ENCODE results near the gene LRMDA. TPM values are rescaled to one million over a fixed set of nuclear protein-coding genes. Genes with fewer than 3 reads are reported as not detected.

LRMDA gene
- total RNA-seq, 1 donor from 2014 or later, result 2.1 TPM

GRCh38 chr10:75623310-75624093, 192.1 kb downstream of the LRMDA start:
- Mint-ChIP-seq H3K36me3 (ENCODE audit: unreplicated experiment) (no peaks in the 10 kb centered on the region), H3K9me3 (ENCODE audit: unreplicated experiment) (no peaks in the 10 kb centered on the region), H3K27me3 (ENCODE audit: unreplicated experiment) (peaks cover 2% of the 10 kb centered on the region), H3K4me3 (ENCODE audit: unreplicated experiment) (no peak overlapping the region), H3K27ac (ENCODE audit: unreplicated experiment) (no peak overlapping the region), H3K4me1 (ENCODE audit: low read depth, unreplicated experiment) (peaks cover 15% of the 10 kb centered on the region)
- TF ChIP-seq CTCF (IDR thresholded peaks at IDR 0.05; ENCODE audit: partially characterized antibody, unreplicated experiment), result no peak
- no peak for DNase-seq

GRCh38 chr10:75624638-75625037, 193.2 kb downstream of the LRMDA start:
- H3K27me3 Mint-ChIP-seq (ENCODE audit: unreplicated experiment), result peaks cover 2% of the 10 kb centered on the region
- H3K27ac Mint-ChIP-seq (ENCODE audit: unreplicated experiment), result no peak overlapping the region
- no peaks in the 10 kb centered on the region for H3K36me3 Mint-ChIP-seq (ENCODE audit: unreplicated experiment)
- peaks cover 15% of the 10 kb centered on the region for H3K4me1 Mint-ChIP-seq (ENCODE audit: low read depth, unreplicated experiment)
- TF ChIP-seq CTCF (IDR thresholded peaks at IDR 0.05; ENCODE audit: partially characterized antibody, unreplicated experiment), result no peak
- no peaks in the 10 kb centered on the region for H3K9me3 Mint-ChIP-seq (ENCODE audit: unreplicated experiment)
- no peak overlapping the region for H3K4me3 Mint-ChIP-seq (ENCODE audit: unreplicated experiment)
- DNase-seq, result no peak

GRCh38 chr10:75630746-75631145, 199.3 kb downstream of the LRMDA start:
- H3K27ac Mint-ChIP-seq (ENCODE audit: unreplicated experiment), result no peak overlapping the region
- no peaks in the 10 kb centered on the region for H3K9me3 Mint-ChIP-seq (ENCODE audit: unreplicated experiment)
- H3K27me3 Mint-ChIP-seq (ENCODE audit: unreplicated experiment), result no peaks in the 10 kb centered on the region
- no peaks in the 10 kb centered on the region for H3K36me3 Mint-ChIP-seq (ENCODE audit: unreplicated experiment)
- H3K4me1 Mint-ChIP-seq (ENCODE audit: low read depth, unreplicated experiment), result peaks cover 22% of the 10 kb centered on the region
- DNase-seq, result no peak
- TF ChIP-seq CTCF (IDR thresholded peaks at IDR 0.05; ENCODE audit: partially characterized antibody, unreplicated experiment), result no peak
- H3K4me3 Mint-ChIP-seq (ENCODE audit: unreplicated experiment), result no peak overlapping the region

GRCh38 chr10:75632805-75633462, 201.5 kb downstream of the LRMDA start:
- Mint-ChIP-seq H3K36me3 (ENCODE audit: unreplicated experiment) (no peaks in the 10 kb centered on the region), H3K4me1 (ENCODE audit: low read depth, unreplicated experiment) (peaks cover 8% of the 10 kb centered on the region), H3K27ac (ENCODE audit: unreplicated experiment) (no peak overlapping the region), H3K27me3 (ENCODE audit: unreplicated experiment) (no peaks in the 10 kb centered on the region), H3K9me3 (ENCODE audit: unreplicated experiment) (no peaks in the 10 kb centered on the region), H3K4me3 (ENCODE audit: unreplicated experiment) (no peak overlapping the region)
- no peak for DNase-seq
- TF ChIP-seq CTCF (IDR thresholded peaks at IDR 0.05; ENCODE audit: partially characterized antibody, unreplicated experiment), result no peak

GRCh38 chr10:75633568-75633967, 202.1 kb downstream of the LRMDA start:
- no peak for DNase-seq
- Mint-ChIP-seq H3K4me3 (ENCODE audit: unreplicated experiment) (no peak overlapping the region), H3K27me3 (ENCODE audit: unreplicated experiment) (no peaks in the 10 kb centered on the region), H3K27ac (ENCODE audit: unreplicated experiment) (no peak overlapping the region), H3K9me3 (ENCODE audit: unreplicated experiment) (no peaks in the 10 kb centered on the region), H3K36me3 (ENCODE audit: unreplicated experiment) (no peaks in the 10 kb centered on the region), H3K4me1 (ENCODE audit: low read depth, unreplicated experiment) (peaks cover 8% of the 10 kb centered on the region)
- TF ChIP-seq CTCF (IDR thresholded peaks at IDR 0.05; ENCODE audit: partially characterized antibody, unreplicated experiment), result no peak
